ENCODE data around the gene HNRNPC. TPM values are rescaled to one million over a fixed set of nuclear protein-coding genes. Genes with fewer than 3 reads are reported as not detected.

HNRNPC gene
- total RNA-seq, 4 donors from 2014 or later = 298 to 466 (median 406) TPM

GRCh38 chr14:21248338-21248737, 20.9 kb downstream of the HNRNPC start:
- TF ChIP-seq CTCF (IDR thresholded peaks at IDR 0.05; ENCODE audit: low read depth) = no peak

- no peak for TF ChIP-seq CTCF (IDR thresholded peaks at IDR 0.05; ENCODE audit: low read depth)
Observed at GRCh38 chr14:21245813-21246212, 23.4 kb downstream of the HNRNPC start.

GRCh38 chr14:21244544-21244943, 24.7 kb downstream of the HNRNPC start:
- TF ChIP-seq CTCF (IDR thresholded peaks at IDR 0.05; ENCODE audit: low read depth) = no peak

- no peak for TF ChIP-seq CTCF (IDR thresholded peaks at IDR 0.05; ENCODE audit: low read depth)
Observed at GRCh38 chr14:21241218-21241819, 27.9 kb downstream of the HNRNPC start.

- TF ChIP-seq CTCF (IDR thresholded peaks at IDR 0.05; ENCODE audit: low read depth) = no peak
Observed at GRCh38 chr14:21240417-21240816, 28.8 kb downstream of the HNRNPC start.

- no peak for TF ChIP-seq CTCF (IDR thresholded peaks at IDR 0.05; ENCODE audit: low read depth)
Observed at GRCh38 chr14:21238823-21239518, 30.3 kb downstream of the HNRNPC start.

- no peak for TF ChIP-seq CTCF (IDR thresholded peaks at IDR 0.05; ENCODE audit: low read depth)
Observed at GRCh38 chr14:21236948-21237797, 32.1 kb downstream of the HNRNPC start.

Data from subcutaneous adipose tissue (tissue), 4 donors.